Stimulated activated CD8-positive, alpha-beta memory T cell treated with anti-CD3 and anti-CD28 coated beads, Interleukin-12 subunit alpha, Interleukin-12 subunit beta, amount 100 ng/mL, for 24 hours (primary cell): ENCODE data around the gene ARPC2.

Experiments
- DNase-seq: peaks from one replicate; pipeline ENCODE4 v3.0.0-alpha.2; 2020; ENCODE audit errors: extremely low read depth

ARPC2 gene

DNA sequence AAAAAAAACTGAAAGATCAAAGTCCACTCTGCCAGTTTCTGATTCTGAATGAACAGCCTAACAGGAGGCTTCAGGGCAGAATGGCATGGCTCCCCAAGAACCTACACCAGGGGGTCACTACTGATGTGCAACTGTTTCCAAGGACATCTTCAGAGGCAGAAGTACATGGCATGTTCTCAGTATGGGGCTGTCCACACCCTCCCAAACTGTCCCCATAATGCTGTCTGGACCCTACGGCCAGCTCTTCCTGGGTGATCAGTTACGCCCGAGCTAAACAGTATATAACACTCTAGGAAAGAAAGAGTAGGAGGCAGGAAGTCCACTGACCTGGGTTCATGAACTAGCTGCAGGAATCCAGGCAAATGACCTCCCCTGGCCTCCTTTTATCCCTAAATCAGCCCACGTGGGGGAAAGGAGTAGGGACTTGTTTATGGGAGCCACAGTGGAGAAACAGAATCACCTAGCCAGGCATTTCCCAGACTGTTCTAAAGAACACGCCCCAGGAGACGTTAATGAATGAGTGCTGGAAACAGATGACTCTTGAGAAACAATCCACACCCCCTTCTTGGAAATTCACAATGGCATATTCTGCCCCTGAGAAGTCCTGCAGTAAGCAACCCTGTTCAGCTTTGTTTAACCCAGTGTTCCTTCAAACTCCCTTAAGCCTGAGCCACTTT lies 72.8 kb downstream of the ARPC2 start:
- DNase-seq, result no peak

DNA sequence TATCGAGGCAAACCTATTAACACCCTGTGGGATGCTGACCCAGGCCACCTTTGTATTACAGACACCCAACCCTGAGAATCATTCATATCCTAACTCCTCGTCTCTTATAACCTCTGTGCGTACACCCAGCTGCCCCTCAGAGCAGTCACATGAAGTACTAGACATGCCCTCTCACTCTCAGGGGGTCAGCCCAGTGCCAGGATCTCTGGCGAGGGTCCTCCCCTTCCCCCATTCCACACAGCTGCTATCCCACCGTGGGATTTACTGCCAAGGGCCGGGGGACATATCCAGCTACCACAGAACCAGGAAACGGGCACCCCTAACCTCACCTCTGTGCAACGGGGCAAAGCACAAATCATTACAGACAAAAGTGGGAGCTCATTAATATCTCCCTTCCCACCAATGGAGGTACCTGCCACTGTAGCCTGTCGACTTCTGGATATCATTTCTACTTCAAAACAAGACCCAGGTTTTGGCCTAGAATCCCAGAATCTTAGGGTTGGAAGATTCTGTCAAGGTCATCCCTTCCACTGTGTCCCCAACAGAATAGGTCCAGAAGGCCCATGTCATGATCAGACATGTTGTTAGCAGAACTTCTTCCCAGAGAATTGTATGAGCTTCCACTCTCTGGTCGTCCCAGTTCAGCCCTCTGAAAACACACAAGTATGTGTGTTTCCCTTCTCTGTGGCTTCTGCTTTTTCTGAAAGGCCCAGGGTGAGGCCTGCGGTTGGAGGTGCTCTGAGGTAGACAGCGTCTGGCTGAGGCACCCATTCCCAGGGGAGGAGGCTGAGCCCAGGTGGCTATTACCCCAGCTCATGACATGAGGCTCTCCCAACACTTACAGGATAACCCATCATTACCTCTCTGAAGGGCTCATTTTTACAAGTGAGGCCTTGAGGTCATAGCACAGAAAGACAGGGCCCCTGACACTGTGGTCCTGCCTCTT lies 73.6 kb downstream of the ARPC2 start:
- DNase-seq, result no peak

DNA sequence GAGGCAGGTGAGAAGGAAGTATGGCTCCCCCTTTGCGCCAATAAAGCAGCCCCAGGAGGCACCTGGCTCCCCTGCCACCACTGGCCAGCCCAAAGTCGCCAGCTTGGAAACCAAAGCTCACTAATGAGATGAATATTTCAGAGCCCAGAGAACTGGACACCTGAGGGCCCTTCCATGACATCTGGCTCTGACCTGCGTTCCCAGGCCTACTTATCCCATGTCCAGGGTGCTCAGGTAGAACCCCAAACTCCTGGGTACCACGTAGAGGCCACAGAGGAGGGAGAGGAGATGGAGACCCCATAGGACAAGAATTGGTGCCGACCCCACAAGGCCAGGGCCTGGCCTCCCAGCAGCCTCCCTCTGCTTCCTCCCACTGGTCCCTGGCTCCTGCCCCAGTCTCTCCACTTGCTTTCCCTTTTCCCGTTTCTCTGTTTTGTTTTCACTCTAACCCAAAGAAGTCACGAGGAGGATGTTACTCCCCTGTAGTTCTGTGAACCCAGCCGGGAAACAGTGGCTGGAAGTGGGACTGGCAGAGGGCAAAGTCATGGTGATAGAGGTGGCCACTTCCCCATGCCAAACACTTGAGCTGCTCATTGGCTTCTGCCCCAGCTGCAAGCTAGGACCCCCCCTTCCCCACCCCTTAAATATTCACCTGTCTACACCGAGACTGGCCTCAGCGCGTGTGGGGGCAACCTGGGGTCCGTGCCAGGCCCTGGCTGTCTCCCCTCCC lies 74.5 kb downstream of the ARPC2 start:
- no peak for DNase-seq

DNA sequence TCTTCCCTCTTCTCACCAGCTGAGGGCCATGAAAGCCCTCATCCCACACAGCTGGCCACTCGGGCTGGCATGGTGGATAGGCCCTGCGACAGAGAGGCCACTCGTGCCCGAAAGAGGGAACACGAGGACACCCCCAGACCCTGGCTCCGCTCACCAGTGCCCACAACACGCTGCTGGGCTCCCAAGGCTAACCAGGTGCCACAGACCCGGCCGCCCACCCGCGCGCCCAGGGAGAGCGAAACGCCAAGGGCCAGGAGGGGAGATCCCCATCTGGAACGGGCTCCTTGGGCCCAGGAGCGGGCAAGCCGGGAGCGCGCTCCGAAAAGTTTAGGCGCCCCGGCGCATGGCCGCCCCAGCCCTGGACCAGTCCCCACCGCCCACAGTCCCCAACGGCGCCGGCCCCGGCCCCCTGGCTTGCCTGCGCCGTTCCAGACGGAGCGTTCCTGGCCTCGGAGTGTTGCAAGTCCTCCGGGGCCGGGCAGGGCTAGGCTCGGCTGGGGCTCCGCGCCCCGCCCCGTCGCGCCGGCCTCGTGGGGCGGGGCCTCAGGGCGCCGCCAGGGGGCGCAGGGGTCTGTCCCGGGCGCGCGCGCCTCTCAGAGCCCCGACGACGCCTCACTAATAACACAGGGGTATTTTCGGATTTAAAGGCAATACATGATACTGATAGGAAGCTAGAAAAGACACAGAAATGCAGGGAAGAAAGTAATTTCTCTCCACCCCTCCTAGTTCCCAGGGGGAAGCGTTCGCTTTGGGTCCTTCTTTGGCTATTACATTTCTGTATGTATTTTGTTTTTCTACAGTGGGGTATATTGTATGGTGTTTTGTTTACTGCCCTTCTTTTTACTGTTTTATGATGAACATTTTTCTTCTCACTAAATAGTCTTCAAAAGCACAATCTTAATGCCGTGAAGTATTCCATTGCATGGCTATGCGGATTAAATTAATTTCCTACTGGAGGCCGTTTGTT lies 75.3 kb downstream of the ARPC2 start, which contains the start of gene TMBIM1:
Gene TMBIM1, minus strand, starts transcription at position 456 of the 967 bp plus-strand sequence. CDS start 10,362 bp downstream, outside the sequence.
- DNase-seq, result peak; percentile 52

DNA sequence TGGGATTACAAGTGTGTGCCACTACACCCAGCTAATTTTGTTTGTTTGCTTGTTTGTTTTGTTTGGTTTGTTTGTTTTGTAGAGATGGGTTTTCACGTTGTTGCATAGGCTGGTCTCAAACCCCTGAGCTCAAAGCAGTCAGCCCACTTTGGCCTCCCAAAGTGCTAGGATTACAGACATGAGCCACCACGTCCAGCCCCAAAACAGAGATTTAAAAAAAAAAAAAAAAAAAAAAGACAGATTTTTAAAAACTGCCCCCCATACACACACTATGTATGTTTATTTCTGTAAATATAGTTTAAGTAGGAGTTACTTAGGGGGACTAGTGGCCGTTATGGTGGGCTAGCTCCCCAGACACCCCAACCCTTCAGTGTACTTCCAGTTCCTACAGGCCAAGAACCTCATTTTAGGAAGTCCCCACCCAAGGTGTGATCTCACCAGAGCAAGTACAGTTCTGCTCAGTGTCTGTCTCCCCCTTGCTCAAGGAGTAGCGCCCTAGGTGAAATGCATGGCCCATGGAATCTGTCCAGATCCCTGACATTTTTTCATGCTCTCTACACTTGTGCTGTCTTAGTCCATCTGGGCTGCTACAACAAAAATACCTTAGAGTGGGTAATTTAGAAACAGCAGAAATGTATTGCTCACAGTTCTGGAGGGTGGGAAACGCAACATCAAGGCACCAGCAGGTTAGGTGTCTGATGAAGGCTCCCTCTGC lies 76.9 kb downstream of the ARPC2 start:
- no peak for DNase-seq

DNA sequence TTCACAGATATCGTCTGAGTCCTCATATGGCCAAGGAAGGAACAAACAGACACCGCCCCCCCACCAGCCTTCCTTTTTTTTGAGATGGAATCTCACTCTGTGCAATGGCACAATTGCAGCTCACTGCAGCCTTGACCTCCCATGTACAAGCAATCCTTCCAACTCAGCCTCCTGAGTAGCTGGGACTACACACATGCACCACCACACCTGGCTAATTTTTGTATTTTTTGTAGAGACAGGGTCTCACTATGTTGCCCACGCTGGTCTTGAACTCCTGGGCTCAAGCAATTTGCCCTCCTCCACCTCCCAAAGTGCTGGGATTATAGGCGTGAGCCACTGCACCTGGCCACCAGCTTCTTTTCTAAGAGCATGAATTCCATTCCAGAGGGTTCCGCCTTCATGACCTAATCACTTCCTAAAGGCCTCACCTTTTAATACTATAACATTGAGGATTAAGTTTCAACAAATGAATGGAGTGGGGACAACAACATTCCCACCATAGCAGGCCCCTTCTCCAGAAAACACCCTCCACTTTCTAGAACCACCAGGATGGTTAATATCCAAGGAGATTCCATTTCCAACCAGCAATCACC lies 77.5 kb downstream of the ARPC2 start:
- DNase-seq, result no peak

DNA sequence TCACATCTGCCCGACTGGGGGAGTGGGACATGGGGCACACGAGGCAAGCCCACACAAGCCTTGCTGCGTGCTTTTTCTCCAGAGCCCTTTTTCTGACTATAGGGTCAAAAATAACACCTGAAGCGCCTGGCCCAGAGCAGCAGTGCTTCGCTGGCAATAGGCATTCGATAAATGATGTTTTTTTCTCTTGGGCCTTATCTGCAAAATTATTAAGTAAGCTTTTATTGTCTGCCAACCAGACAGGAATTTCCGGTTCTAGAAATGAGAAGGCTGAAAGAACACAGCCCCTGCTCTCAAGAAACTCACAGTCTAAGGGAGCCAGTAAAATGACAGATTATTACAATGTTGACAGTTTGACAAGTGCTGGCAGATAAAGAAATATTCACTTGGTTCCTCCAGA lies 78.0 kb downstream of the ARPC2 start:
- no peak for DNase-seq

DNA sequence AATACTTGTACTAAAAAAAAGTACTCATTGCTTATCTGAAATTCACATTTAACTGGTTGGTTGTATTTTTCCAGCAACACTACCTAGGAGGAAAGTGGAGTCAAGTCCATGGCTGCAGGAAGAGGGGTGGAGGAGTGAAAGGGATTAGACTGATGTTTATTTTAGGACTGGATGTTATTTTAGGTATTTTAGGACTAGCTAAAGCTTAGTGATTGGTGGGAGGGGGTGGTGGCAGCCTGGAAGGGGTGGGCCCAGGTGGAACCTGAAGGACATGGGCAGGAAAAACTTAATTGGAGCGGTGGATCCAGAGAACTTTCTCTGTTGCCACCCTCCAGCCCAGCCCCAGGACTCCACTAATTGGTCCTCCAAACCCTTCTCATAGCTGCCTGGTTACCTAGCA lies 79.2 kb downstream of the ARPC2 start:
- DNase-seq, result no peak

DNA sequence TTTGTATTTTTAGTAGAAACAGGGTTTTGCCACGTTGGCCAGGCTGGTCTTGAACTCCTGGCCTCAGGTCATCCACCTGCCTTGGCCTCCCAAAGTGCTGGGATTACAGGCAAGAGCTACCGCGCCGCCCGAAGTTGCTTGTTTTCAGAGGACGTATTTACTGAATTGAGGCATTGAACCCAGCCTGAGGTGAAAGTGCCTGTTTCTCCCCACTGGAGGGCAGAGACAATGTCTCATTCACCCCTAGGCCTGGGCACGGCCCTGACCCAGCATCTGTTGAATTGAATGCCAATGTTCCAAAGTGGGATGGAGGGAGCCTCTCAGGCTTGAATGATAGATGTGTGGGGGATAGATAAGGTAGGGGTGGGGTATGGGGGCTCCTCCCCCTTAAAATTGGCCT lies 79.9 kb downstream of the ARPC2 start:
- no peak for DNase-seq

DNA sequence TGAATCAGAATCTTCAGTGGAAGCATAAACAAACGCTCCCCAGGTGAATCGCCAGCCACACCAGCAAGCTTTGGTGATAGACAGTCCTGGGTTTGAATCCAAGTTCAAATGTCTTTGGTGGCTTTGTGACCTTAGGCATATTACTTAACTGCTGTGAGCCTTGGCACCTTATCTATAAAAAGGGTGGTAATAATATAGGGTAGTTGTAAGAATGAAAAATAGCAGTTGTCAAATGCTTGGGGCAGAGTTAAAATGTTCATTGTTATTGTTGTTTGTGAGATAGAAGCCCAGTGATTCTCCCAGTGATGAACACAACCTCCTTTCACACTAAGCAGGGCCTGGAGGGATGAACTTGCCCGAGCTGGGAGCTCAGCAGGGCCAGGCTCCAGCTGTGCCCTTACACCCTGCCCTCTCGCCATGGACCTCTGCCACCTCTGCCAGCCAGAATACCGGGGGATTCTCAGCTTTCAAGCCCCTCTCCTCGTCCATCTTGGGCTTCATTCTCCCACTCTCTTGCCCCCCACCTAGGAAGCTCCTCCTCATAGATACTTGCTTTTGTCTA lies 81.4 kb downstream of the ARPC2 start:
- no peak for DNase-seq

DNA sequence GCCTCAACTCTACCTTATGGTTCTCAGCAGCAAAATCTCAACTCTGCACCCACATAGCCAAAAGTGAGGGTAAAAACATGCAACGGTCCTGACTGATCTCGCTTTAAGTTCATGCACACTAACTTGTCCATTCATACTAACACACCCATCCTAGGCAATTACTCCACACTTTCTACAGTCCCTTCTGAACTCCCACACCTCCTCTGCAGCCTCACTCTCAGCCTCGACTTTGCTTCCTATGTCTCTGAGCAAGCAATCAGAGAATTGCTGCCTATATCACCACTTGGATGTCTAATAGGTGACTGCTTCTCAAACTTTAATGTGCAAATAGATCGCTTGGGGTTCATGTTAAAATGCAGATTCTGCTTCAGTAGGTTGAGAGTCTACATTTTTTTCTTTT lies 83.2 kb downstream of the ARPC2 start:
- DNase-seq, result no peak

DNA sequence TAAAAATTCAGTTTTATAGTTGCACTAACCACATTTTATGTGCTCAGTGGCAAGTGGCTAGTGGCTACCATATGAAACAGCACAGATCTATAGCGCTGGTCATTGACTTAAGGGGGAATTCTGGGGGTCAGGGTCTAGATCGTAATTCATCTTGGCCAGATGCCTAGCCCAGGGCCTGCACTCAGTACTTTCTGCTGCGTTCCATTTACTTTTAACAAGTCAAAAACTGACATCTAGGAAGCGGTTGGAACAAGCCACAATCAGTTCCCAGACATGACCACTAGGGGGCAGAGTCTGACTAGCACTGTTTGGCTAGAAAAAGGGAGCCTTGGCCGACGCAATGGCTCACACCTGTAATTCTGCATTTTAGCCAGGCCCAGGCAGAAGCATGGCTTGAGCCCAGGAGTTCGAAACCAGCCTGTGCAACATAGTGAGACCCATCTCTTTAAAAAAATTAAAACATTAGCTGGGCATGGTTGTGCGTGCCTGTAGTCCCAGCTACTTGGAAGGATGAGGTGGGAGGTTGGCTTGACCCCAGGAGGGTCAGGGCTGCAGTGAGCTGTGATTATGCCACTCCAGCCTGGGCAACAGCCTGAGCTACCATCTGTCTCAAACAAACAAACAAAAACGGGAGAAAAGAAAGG lies 84.3 kb downstream of the ARPC2 start:
- DNase-seq, result peak; percentile 61
